ENCODE data around the gene CLUH. TPM values are rescaled to one million over a fixed set of nuclear protein-coding genes. Genes with fewer than 3 reads are reported as not detected.
"Not testable (repeated sequence)": the region's sequence is repeated elsewhere in the genome, so short reads cannot be mapped to it uniquely, and the experiment has no call there.

The CLUH gene
- total RNA-seq, 1 donor from 2014 or later: 87.4 TPM

- no peak for DNase-seq (ENCODE audit: low spot score)
Measured at GRCh38 chr17:2701161-2701995, 10.2 kb downstream of the CLUH start.

- no peak for DNase-seq (ENCODE audit: low spot score)
Measured at GRCh38 chr17:2700491-2701141, 10.9 kb downstream of the CLUH start.

- DNase-seq (ENCODE audit: low spot score): no peak
Measured at GRCh38 chr17:2700030-2700490, 11.5 kb downstream of the CLUH start.

GRCh38 chr17:2699216-2699805 lies 12.3 kb downstream of the CLUH start:
- DNase-seq (ENCODE audit: low spot score): not testable (repeated sequence)

- no peak for DNase-seq (ENCODE audit: low spot score)
Measured at GRCh38 chr17:2697611-2698162, 13.9 kb downstream of the CLUH start.

GRCh38 chr17:2695961-2696760 lies 15.4 kb downstream of the CLUH start:
- no peak for DNase-seq (ENCODE audit: low spot score)

- no peak for DNase-seq (ENCODE audit: low spot score)
Measured at GRCh38 chr17:2695243-2695960, 16.2 kb downstream of the CLUH start.

GRCh38 chr17:2694381-2695242 lies 17.0 kb downstream of the CLUH start:
- no peak for DNase-seq (ENCODE audit: low spot score)

- DNase-seq (ENCODE audit: low spot score): no peak
Measured at GRCh38 chr17:2693561-2694380, 17.8 kb downstream of the CLUH start.

GRCh38 chr17:2692781-2693135 lies 18.8 kb downstream of the CLUH start:
- DNase-seq (ENCODE audit: low spot score): no peak

- no peak for DNase-seq (ENCODE audit: low spot score)
Measured at GRCh38 chr17:2691965-2692780, 19.4 kb downstream of the CLUH start.

- DNase-seq (ENCODE audit: low spot score): no peak
Measured at GRCh38 chr17:2691069-2691871, 20.3 kb downstream of the CLUH start.

GRCh38 chr17:2690165-2691068 lies 21.1 kb downstream of the CLUH start:
- no peak for DNase-seq (ENCODE audit: low spot score)

GRCh38 chr17:2689411-2690164 lies 22.0 kb downstream of the CLUH start:
- DNase-seq (ENCODE audit: low spot score): no peak
